ENCODE results near the gene CA5A.

CA5A gene

DNA sequence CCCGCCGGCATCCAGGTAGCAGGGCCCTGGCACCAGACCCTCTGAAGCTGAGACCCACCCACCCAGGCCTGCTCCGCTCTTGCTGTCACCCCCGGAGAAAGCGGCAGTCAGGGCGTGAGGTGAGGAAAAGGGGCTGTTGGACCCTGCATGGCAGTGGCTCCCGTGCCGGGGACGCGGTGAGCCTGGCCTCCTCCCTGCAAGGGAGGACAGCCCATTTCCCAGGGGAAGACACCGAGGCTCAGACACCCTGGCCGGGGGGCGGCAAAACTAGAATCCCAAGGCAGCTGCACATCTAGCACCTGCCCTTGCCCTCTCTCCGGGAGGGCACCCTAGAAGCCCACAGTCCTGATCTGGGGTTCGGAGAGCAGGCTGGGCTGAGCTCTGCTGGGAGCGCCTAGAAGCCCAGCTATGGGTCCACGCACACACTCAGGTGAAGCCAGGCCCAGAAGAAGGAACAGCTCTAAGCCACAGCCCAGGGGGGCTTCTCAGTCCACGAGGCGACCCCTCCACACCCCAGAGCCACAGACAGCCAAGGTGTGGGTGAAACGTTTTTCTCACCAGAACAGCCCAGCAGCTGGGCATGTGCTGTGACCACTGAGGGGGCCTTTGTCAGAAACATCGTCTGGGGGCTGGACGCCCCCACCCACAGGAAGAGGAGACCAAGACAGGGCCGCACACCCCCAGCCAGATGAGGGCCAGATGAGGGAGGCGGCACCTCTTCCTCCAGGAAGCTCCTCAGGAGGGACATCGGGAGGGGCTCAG, 89.4 kb downstream of the CA5A start:
- H4K8ac ChIP-seq (ENCODE audit: low read depth, low read length) = no peak overlapping the region
- H3K4ac ChIP-seq (ENCODE audit: low read depth, low read length) = no peak overlapping the region
- no peaks in the 10 kb centered on the region for H3K27me3 ChIP-seq (ENCODE audit: insufficient read depth, low read length, poor library complexity)
- H2BK120ac ChIP-seq (ENCODE audit: low read depth, low read length) = no peak overlapping the region
- no peak overlapping the region for H3K9ac ChIP-seq (ENCODE audit: low read length)
- no CpG with 5 or more reads among the region's 25 CpGs for WGBS (ENCODE audit: extremely low coverage, insufficient coverage, low lambda C conversion rate)
- no peak overlapping the region for H3K4me3 ChIP-seq (ENCODE audit: low read length)
- peaks cover 22% of the 10 kb centered on the region for H3K36me3 ChIP-seq (ENCODE audit: control insufficient read depth, insufficient read depth, low read length)
- no peak overlapping the region for H3K27ac ChIP-seq (ENCODE audit: low read depth, low read length)
- no peak overlapping the region for H4K5ac ChIP-seq (ENCODE audit: low read length)
- peaks cover 1% of the 10 kb centered on the region for H3K4me1 ChIP-seq (ENCODE audit: control insufficient read depth, low read depth, low read length)
- no peak overlapping the region for H2BK5ac ChIP-seq (ENCODE audit: low read length)
- peaks cover 19% of the 10 kb centered on the region for H3K79me1 ChIP-seq (ENCODE audit: low read length)
- peaks cover 89% of the 10 kb centered on the region for H3K79me2 ChIP-seq (ENCODE audit: control insufficient read depth, insufficient read depth, low read length)
- H3K23ac ChIP-seq (ENCODE audit: low read length) = no peak overlapping the region
- DNase-seq = no peak
- no peak overlapping the region for H2BK15ac ChIP-seq (replicated peaks; ENCODE audit: low read depth)
- no peak overlapping the region for H2AK5ac ChIP-seq (ENCODE audit: low read length)
- H3K18ac ChIP-seq (ENCODE audit: low read length) = no peak overlapping the region
- H3K4me2 ChIP-seq (ENCODE audit: low read length) = no peak overlapping the region
- H3K56ac ChIP-seq (ENCODE audit: low read length) = no peak overlapping the region

GRCh38 chr16:87845807-87846619, 90.3 kb downstream of the CA5A start:
- Histone ChIP-seq H2BK15ac (replicated peaks; ENCODE audit: low read depth) (no peak overlapping the region), H3K36me3 (ENCODE audit: control insufficient read depth, insufficient read depth, low read length) (peaks cover 24% of the 10 kb centered on the region), H3K23ac (ENCODE audit: low read length) (no peak overlapping the region), H2BK5ac (ENCODE audit: low read length) (no peak overlapping the region), H3K79me1 (ENCODE audit: low read length) (peaks cover 23% of the 10 kb centered on the region), H2AK5ac (ENCODE audit: low read length) (no peak overlapping the region), H4K8ac (ENCODE audit: low read depth, low read length) (no peak overlapping the region), H3K4me2 (ENCODE audit: low read length) (no peak overlapping the region), H3K79me2 (ENCODE audit: control insufficient read depth, insufficient read depth, low read length) (peaks cover 87% of the 10 kb centered on the region), H2BK120ac (ENCODE audit: low read depth, low read length) (no peak overlapping the region), H3K9ac (ENCODE audit: low read length) (no peak overlapping the region), H3K4me3 (ENCODE audit: low read length) (no peak overlapping the region), H3K27me3 (ENCODE audit: insufficient read depth, low read length, poor library complexity) (no peaks in the 10 kb centered on the region), H3K27ac (ENCODE audit: low read depth, low read length) (no peak overlapping the region), H4K5ac (ENCODE audit: low read length) (no peak overlapping the region), H3K4ac (ENCODE audit: low read depth, low read length) (no peak overlapping the region), H3K4me1 (ENCODE audit: control insufficient read depth, low read depth, low read length) (no peaks in the 10 kb centered on the region), H3K56ac (ENCODE audit: low read length) (no peak overlapping the region), H3K18ac (ENCODE audit: low read length) (no peak overlapping the region)
- no peak for DNase-seq
- WGBS (ENCODE audit: extremely low coverage, insufficient coverage, low lambda C conversion rate) = no CpG with 5 or more reads among the region's 31 CpGs

- no peak for DNase-seq
- Histone ChIP-seq H4K8ac (ENCODE audit: low read depth, low read length) (no peak overlapping the region), H3K4me2 (ENCODE audit: low read length) (no peak overlapping the region), H2AK5ac (ENCODE audit: low read length) (no peak overlapping the region), H3K27ac (ENCODE audit: low read depth, low read length) (no peak overlapping the region), H3K4me3 (ENCODE audit: low read length) (no peak overlapping the region), H4K5ac (ENCODE audit: low read length) (no peak overlapping the region), H2BK120ac (ENCODE audit: low read depth, low read length) (no peak overlapping the region), H3K36me3 (ENCODE audit: control insufficient read depth, insufficient read depth, low read length) (peaks cover 22% of the 10 kb centered on the region), H3K18ac (ENCODE audit: low read length) (no peak overlapping the region), H3K9ac (ENCODE audit: low read length) (no peak overlapping the region), H3K27me3 (ENCODE audit: insufficient read depth, low read length, poor library complexity) (no peaks in the 10 kb centered on the region), H3K79me2 (ENCODE audit: control insufficient read depth, insufficient read depth, low read length) (peaks cover 80% of the 10 kb centered on the region), H2BK15ac (replicated peaks; ENCODE audit: low read depth) (no peak overlapping the region), H2BK5ac (ENCODE audit: low read length) (no peak overlapping the region), H3K4ac (ENCODE audit: low read depth, low read length) (no peak overlapping the region), H3K23ac (ENCODE audit: low read length) (no peak overlapping the region), H3K79me1 (ENCODE audit: low read length) (peaks cover 24% of the 10 kb centered on the region), H3K4me1 (ENCODE audit: control insufficient read depth, low read depth, low read length) (no peaks in the 10 kb centered on the region), H3K56ac (ENCODE audit: low read length) (peak overlapping the region; percentile 25)
- no CpG with 5 or more reads among the region's 13 CpGs for WGBS (ENCODE audit: extremely low coverage, insufficient coverage, low lambda C conversion rate)
These were observed 91.1 kb downstream of the CA5A start for GRCh38 chr16:87845213-87845612.

GRCh38 chr16:87844809-87845208, 91.5 kb downstream of the CA5A start:
- WGBS (ENCODE audit: extremely low coverage, insufficient coverage, low lambda C conversion rate) = no CpG with 5 or more reads among the region's 13 CpGs
- H4K8ac ChIP-seq (ENCODE audit: low read depth, low read length) = no peak overlapping the region

GRCh38 chr16:87844120-87844733, 92.1 kb downstream of the CA5A start:
- H2BK15ac ChIP-seq (replicated peaks; ENCODE audit: low read depth) = no peak overlapping the region
- WGBS (ENCODE audit: extremely low coverage, insufficient coverage, low lambda C conversion rate) = no CpG with 5 or more reads among the region's 30 CpGs
- DNase-seq = peak; percentile 59

More at GRCh38 chr16:87844809-87845208, 91.5 kb downstream of the CA5A start:
- no peak overlapping the region for H3K4ac ChIP-seq (ENCODE audit: low read depth, low read length)
- no peaks in the 10 kb centered on the region for H3K27me3 ChIP-seq (ENCODE audit: insufficient read depth, low read length, poor library complexity)
- H3K36me3 ChIP-seq (ENCODE audit: control insufficient read depth, insufficient read depth, low read length) = peaks cover 23% of the 10 kb centered on the region
- H3K79me2 ChIP-seq (ENCODE audit: control insufficient read depth, insufficient read depth, low read length) = peaks cover 78% of the 10 kb centered on the region
- H4K5ac ChIP-seq (ENCODE audit: low read length) = no peak overlapping the region
- H2BK5ac ChIP-seq (ENCODE audit: low read length) = no peak overlapping the region
- no peak overlapping the region for H3K9ac ChIP-seq (ENCODE audit: low read length)
- H3K4me3 ChIP-seq (ENCODE audit: low read length) = no peak overlapping the region
- no peak overlapping the region for H3K18ac ChIP-seq (ENCODE audit: low read length)
- H3K56ac ChIP-seq (ENCODE audit: low read length) = no peak overlapping the region
- DNase-seq = no peak
- H2AK5ac ChIP-seq (ENCODE audit: low read length) = no peak overlapping the region
- no peak overlapping the region for H3K27ac ChIP-seq (ENCODE audit: low read depth, low read length)
- no peak overlapping the region for H2BK120ac ChIP-seq (ENCODE audit: low read depth, low read length)
- no peak overlapping the region for H2BK15ac ChIP-seq (replicated peaks; ENCODE audit: low read depth)
- H3K4me1 ChIP-seq (ENCODE audit: control insufficient read depth, low read depth, low read length) = no peaks in the 10 kb centered on the region
- H3K79me1 ChIP-seq (ENCODE audit: low read length) = peaks cover 23% of the 10 kb centered on the region
- H3K4me2 ChIP-seq (ENCODE audit: low read length) = no peak overlapping the region
- no peak overlapping the region for H3K23ac ChIP-seq (ENCODE audit: low read length)

More at GRCh38 chr16:87844120-87844733, 92.1 kb downstream of the CA5A start:
- H2BK5ac ChIP-seq (ENCODE audit: low read length) = no peak overlapping the region
- H3K79me2 ChIP-seq (ENCODE audit: control insufficient read depth, insufficient read depth, low read length) = peaks cover 72% of the 10 kb centered on the region
- no peak overlapping the region for H3K4me3 ChIP-seq (ENCODE audit: low read length)
- H3K56ac ChIP-seq (ENCODE audit: low read length) = peak overlapping the region; percentile 44
- no peaks in the 10 kb centered on the region for H3K4me1 ChIP-seq (ENCODE audit: control insufficient read depth, low read depth, low read length)
- H3K4me2 ChIP-seq (ENCODE audit: low read length) = no peak overlapping the region
- H3K27me3 ChIP-seq (ENCODE audit: insufficient read depth, low read length, poor library complexity) = no peaks in the 10 kb centered on the region
- H3K9ac ChIP-seq (ENCODE audit: low read length) = no peak overlapping the region
- no peak overlapping the region for H3K4ac ChIP-seq (ENCODE audit: low read depth, low read length)
- no peak overlapping the region for H4K5ac ChIP-seq (ENCODE audit: low read length)
- peaks cover 26% of the 10 kb centered on the region for H3K36me3 ChIP-seq (ENCODE audit: control insufficient read depth, insufficient read depth, low read length)
- H3K79me1 ChIP-seq (ENCODE audit: low read length) = peaks cover 21% of the 10 kb centered on the region
- no peak overlapping the region for H4K8ac ChIP-seq (ENCODE audit: low read depth, low read length)
- no peak overlapping the region for H2AK5ac ChIP-seq (ENCODE audit: low read length)
- H3K18ac ChIP-seq (ENCODE audit: low read length) = no peak overlapping the region
- H2BK120ac ChIP-seq (ENCODE audit: low read depth, low read length) = no peak overlapping the region
- H3K27ac ChIP-seq (ENCODE audit: low read depth, low read length) = no peak overlapping the region
- no peak overlapping the region for H3K23ac ChIP-seq (ENCODE audit: low read length)

All from mesendoderm (in vitro differentiated cells).